Amygdala (tissue), 56 donors: ENCODE results near the gene NDC80.
"Not testable (repeated sequence)": the region's sequence is repeated elsewhere in the genome, so short reads cannot be mapped to it uniquely, and the experiment has no call there.

Experiments used
- DNase-seq, 56 donors: peaks; one replicate each; lab custom pipeline; 2025; lab: John Stamatoyannopoulos, UW

Gene NDC80

GRCh38 chr18:2617401-2617998, 46.1 kb downstream of the NDC80 start:
- no peak for DNase-seq

GRCh38 chr18:2618009-2618408, 46.7 kb downstream of the NDC80 start:
- DNase-seq = no peak

- no peak for DNase-seq
These were observed 53.9 kb downstream of the NDC80 start for GRCh38 chr18:2625217-2625616.

GRCh38 chr18:2627821-2628276, 56.5 kb downstream of the NDC80 start:
- no peak for DNase-seq

- DNase-seq = no peak
These were observed 57.6 kb downstream of the NDC80 start for GRCh38 chr18:2629003-2629402.

GRCh38 chr18:2635586-2635985, 64.2 kb downstream of the NDC80 start:
- no peak for DNase-seq

GRCh38 chr18:2636126-2636631, 64.8 kb downstream of the NDC80 start:
- DNase-seq = no peak

- DNase-seq = no peak
These were observed 70.3 kb downstream of the NDC80 start for GRCh38 chr18:2641638-2642037.

GRCh38 chr18:2642771-2643170, 71.4 kb downstream of the NDC80 start:
- DNase-seq = no peak

- no peak for DNase-seq
These were observed 73.2 kb downstream of the NDC80 start for GRCh38 chr18:2644535-2644934.

GRCh38 chr18:2651981-2652380, 80.6 kb downstream of the NDC80 start:
- DNase-seq = no peak

GRCh38 chr18:2653467-2653866, 82.1 kb downstream of the NDC80 start:
- DNase-seq = no peak

- DNase-seq = no peak
These were observed 83.0 kb downstream of the NDC80 start for GRCh38 chr18:2654169-2654927.

GRCh38 chr18:2654928-2655177, 83.5 kb downstream of the NDC80 start:
- DNase-seq = peak in 5 of 56 donors; percentile 29 to 62 (median 53)

- DNase-seq = peak; percentile 17 to 95 (median 82)
These were observed 84.0 kb downstream of the NDC80 start, which contains the start of gene SMCHD1 for GRCh38 chr18:2655178-2655953. SMCHD1 (plus strand) TSS chr18:2655726; CDS start chr18:2656076, 350 bp downstream.

GRCh38 chr18:2655954-2656236, 84.5 kb downstream of the NDC80 start:
- peak in 12 of 56 donors; percentile 36 to 62 (median 52) for DNase-seq

- DNase-seq = peak in 18 of 56 donors; percentile 11 to 60 (median 28)
These were observed 85.1 kb downstream of the NDC80 start for GRCh38 chr18:2656237-2656980.

- no peak for DNase-seq
These were observed 85.7 kb downstream of the NDC80 start for GRCh38 chr18:2656981-2657512.

GRCh38 chr18:2657788-2658458, 86.6 kb downstream of the NDC80 start:
- no peak for DNase-seq

- not testable (repeated sequence) for DNase-seq
These were observed 89.5 kb downstream of the NDC80 start for GRCh38 chr18:2660849-2661248.
